GM12865 (cell line): Measurements from ENCODE around the gene MAGI2.

ENCODE experiments used
- DNase-seq: peaks from one replicate; pipeline ENCODE4 v3.0.0; 2010; ENCODE audit warnings: low read depth
- H3K4me3 ChIP-seq: 2 replicates; pipeline ENCODE4 v1.5.1; 2011; ENCODE audit warnings: mild to moderate bottlenecking, low read depth, low read length, control low read depth
- TF ChIP-seq, protein P1 (sequence below): IDR thresholded peaks from 2 replicates; pipeline ENCODE4 v1.5.1; 2011; ENCODE audit warnings: low read length, control low read depth, low read depth, inconsistent platforms; ENCODE audit not compliant: insufficient read depth; ENCODE audit errors: missing control alignments

The MAGI2 gene

GRCh38 chr7:79240413-79240812, 213.1 kb downstream of the MAGI2 start:
- DNase-seq, result no peak
- no peak overlapping the region for H3K4me3 ChIP-seq
- TF ChIP-seq, protein P1, sequence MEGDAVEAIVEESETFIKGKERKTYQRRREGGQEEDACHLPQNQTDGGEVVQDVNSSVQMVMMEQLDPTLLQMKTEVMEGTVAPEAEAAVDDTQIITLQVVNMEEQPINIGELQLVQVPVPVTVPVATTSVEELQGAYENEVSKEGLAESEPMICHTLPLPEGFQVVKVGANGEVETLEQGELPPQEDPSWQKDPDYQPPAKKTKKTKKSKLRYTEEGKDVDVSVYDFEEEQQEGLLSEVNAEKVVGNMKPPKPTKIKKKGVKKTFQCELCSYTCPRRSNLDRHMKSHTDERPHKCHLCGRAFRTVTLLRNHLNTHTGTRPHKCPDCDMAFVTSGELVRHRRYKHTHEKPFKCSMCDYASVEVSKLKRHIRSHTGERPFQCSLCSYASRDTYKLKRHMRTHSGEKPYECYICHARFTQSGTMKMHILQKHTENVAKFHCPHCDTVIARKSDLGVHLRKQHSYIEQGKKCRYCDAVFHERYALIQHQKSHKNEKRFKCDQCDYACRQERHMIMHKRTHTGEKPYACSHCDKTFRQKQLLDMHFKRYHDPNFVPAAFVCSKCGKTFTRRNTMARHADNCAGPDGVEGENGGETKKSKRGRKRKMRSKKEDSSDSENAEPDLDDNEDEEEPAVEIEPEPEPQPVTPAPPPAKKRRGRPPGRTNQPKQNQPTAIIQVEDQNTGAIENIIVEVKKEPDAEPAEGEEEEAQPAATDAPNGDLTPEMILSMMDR, result no peak

- TF ChIP-seq, protein P1, result no peak
- DNase-seq, result no peak
- no peak overlapping the region for H3K4me3 ChIP-seq
These were observed 217.0 kb downstream of the MAGI2 start for GRCh38 chr7:79236352-79237028.

DNA sequence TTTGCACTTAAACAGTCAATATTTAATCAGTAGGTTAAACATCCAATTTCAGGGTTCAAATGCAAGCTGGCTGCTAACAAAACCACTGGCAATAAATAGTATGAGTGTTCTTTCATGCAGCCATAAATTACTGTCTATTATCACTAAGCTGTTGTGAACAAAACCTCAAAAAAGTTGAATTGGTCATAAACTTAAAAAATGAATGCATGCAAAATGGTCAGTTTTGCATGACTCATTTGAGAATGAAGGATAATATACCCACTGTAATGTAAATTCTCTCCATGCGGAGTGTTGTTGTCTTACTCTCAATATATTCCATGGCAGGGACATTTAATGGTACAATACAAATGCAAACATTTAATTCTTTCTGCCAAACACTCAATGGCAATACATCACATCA, 226.4 kb downstream of the MAGI2 start:
- DNase-seq, result no peak
- TF ChIP-seq, protein P1, result no peak
- no peak overlapping the region for H3K4me3 ChIP-seq

- H3K4me3 ChIP-seq, result no peak overlapping the region
- TF ChIP-seq, protein P1, result no peak
- no peak for DNase-seq
These were observed 232.3 kb downstream of the MAGI2 start for GRCh38 chr7:79221211-79221610.

DNA sequence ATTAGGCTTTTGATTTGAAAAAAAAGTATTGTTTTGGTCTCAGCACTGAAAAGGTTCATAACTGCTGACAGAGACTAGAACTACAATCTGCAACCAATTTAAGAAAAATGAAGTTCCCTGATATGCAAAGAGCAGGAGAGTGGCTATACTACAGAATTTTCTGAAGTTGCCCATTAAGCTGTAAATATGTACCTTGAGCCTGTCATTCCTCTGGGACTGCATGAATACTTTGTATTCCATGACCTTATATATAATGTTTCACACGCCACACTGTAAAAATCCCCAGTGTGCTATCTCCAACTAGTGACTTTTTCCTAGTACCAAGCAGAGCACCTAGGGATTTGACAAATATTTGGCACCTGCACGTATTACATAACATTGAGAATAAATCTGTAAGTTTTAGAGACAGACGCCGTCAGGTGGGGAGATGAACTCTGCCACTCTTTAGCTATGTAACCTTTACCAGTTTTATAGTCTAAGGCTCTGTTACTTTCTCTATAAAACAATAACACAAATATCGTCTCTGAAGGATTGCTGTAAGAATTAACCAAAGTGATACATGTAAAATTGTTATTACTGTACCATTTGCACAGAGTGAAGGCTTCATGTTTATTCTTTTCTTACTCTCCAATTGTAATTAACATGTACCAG, 235.4 kb downstream of the MAGI2 start:
- TF ChIP-seq, protein P1, result no peak
- DNase-seq, result no peak
- no peak overlapping the region for H3K4me3 ChIP-seq

- H3K4me3 ChIP-seq, result no peak overlapping the region
- TF ChIP-seq, protein P1, result no peak
- DNase-seq, result no peak
These were observed 236.0 kb downstream of the MAGI2 start for GRCh38 chr7:79217468-79217867.
